EH (cell line): ENCODE data around the gene SAMD4A.
A peak's percentile ranks its signal among the peaks of the same experiment; 100 is the strongest.

Experiments used
- DNase-seq: peaks from one replicate; pipeline ENCODE4 v3.0.0-alpha.2; 2015; ENCODE audit warnings: low read depth

SAMD4A gene

GRCh38 chr14:54763761-54764160 is 196.8 kb downstream of the SAMD4A start:
- DNase-seq, result no peak

DNA sequence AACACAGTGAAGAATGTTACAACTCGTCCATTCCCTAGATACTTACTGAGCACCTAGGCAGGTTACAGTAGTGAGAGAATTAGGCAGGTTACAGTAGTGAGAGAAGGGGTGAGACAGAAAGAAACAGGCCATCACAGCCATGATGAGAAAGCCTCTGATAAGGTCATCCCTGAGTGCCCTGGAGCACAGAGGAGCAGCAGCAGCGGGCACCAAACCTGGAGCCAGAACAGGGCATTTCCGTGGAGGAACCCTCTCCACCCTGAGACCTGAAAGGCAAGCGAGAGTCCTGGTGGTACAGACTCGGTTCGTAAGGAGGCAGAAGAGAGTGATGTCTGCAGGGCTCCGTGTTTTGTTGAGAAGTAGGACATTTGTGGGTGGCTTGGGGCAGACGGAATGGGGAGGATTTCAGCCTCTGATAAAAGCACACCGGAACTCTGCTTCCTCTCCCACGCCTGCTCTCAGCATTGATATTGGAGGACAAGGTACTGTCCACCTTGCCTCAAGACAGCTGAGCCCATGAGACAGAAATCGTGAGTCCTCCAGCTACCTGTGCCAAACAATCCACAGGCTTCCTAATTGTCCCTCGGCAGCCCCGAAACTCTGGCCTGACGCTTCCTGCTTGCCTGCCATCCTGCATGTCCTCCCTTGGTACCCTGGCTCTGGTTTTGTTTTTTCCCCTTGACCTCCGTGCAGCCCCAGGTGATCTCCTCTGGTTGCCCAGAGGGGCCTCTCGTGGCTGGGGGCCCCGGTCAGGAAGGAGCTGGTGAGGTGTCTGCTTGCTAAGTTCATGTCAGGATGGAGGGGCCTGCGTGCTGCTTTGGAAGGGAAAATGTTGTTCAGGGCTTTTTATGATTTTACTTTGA is 199.6 kb downstream of the SAMD4A start:
- no peak for DNase-seq

GRCh38 chr14:54767139-54767431 is 200.2 kb downstream of the SAMD4A start:
- no peak for DNase-seq

- DNase-seq, result no peak
Observed at GRCh38 chr14:54767450-54767849, 200.5 kb downstream of the SAMD4A start.

- DNase-seq, result peak; percentile 61
Observed at GRCh38 chr14:54768501-54769129, 201.7 kb downstream of the SAMD4A start.

GRCh38 chr14:54769951-54770863 is 203.3 kb downstream of the SAMD4A start:
- no peak for DNase-seq

DNA sequence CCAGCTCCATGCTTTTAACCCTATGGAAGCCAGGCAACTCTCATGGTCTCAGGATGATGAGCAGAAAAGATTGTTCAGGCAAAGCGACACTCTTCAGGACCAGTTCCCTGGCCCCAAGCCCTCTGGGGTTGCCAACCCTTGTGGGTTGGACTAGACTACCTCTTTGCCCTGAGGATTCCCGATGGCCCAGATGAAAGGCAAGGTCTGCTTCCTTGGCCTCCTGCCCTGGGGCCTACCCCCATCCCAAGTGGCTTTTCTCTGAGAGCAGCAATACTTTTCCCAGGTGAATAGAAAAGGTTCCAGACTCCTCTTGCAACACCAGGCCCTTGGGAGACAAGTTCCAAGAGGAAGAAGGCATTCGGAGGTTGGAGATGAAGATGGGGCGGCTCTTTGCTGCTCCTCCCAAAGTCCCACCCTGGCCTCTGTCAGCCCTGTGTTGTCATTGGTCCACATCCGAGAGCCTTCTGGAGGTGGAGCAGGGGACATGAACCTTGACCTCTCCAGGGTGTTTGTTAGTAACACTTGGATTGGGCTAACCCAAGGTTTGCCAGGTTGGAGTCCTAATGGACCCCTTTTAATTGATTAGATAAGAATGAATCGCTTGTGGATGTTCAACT is 204.6 kb downstream of the SAMD4A start:
- no peak for DNase-seq

GRCh38 chr14:54772451-54772881 is 205.5 kb downstream of the SAMD4A start:
- peak; percentile 71 for DNase-seq

GRCh38 chr14:54773171-54774006 is 206.5 kb downstream of the SAMD4A start:
- peak; percentile 100 for DNase-seq

DNA sequence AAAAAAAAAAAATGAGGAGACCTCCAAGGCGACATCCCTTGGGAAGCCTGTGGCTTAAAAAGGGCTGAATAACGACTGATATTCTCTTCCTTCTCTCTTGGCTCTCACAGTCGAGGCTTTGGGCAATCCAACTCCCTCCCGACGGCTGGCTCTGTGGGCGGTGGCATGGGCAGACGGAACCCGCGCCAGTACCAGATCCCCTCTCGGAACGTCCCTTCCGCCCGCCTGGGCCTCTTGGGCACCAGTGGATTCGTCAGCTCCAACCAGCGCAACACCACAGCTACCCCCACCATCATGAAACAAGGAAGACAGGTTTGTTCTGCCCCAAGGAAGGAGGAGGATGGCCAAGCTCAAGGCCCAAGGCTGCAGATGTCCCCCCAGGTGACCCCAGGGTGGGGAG is 207.9 kb downstream of the SAMD4A start:
- DNase-seq, result no peak

DNA sequence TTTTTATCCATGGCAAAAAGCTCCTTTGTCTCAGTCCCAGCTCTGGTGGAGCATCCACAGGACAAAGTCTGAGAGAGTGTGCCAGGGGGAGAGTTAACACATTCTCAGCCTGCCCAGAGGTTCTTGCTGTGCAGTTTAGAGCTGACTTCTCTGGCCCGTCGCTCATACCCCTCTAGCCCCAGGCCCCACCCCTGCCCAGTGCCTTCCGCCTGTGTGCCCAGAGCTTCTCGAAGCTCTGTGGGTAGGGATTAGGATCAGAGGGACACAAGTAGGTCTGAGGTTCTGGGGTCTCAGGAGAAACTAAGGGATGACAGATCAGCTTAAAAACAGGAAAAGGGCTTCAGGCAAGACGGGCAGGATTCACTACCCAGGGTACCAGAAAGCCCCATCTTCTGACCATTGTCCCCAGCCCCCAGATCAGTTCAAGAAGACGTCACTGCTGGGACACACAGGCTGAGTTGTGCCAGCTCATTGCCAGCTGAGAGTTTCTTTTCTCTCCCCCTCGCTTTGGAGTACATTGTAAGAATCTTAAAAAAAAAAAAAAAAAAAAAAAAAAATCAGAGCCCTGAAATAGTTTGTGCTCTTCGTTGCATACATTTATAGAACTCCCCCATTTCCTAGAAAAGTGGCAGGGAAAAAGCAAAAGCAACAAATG is 208.7 kb downstream of the SAMD4A start:
- no peak for DNase-seq

DNA sequence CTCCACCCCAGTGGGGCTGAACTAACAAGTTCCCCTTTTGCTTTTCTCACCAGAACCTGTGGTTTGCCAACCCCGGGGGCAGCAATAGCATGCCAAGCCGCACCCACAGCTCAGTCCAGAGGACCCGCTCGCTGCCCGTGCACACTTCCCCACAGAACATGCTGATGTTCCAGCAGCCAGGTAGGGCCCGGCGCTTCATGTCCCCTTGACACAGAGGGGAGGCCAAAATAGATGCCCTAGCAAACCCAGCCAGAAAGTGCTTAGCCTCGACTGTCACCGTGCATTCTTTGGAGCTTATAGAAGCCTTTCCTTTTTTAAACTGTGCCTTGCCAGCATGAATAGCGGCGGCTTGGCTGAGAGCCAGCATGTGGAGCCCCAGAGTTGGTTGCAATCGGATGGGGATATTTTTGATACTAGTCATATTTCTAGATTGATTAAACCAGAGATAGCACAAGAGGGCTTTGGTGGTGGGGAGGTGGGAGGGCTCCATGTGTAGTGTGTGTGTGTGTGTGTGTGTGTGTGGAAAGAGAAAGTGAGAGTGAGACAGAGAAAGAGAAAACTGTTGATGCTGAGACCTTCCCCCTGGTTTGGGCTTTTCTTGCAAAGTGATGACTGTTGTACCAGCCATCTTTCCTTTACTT is 209.6 kb downstream of the SAMD4A start:
- DNase-seq, result peak; percentile 87

GRCh38 chr14:54777395-54777794 is 210.5 kb downstream of the SAMD4A start:
- no peak for DNase-seq

DNA sequence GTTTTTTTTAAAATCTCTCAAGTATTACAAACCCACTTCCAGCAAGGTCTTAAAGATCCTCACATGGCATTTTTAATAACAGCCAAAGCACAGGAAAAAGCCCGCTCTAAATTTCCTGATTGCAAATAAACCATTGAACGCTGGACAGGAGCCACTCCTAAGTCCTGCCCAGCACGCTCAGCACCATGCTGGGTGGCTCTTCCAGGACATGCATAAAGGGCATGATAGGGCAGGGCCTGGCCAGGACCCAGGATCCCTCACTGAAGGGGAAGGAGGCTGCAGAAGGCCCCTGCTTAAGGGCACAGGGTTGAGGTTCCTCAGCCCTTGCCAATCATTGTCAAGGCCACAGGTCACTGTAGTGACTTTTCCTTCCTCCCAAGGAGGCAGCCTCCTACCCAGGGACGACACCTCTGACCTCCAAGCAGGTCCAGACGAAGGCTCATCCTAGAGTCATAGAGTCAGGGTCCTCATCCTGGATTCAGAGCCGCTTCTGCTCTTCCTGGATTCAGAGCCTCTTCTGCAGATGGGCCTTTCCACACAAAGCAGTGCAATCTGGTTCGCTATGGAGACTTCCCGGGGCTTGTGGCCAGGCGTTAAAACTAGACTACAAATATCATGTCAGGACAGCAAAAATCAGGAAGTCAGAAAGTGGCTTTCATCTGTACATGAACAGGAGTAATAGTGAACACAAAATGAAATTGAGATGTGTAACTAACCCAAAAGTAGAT is 211.9 kb downstream of the SAMD4A start:
- no peak for DNase-seq

- DNase-seq, result no peak
Observed at GRCh38 chr14:54781080-54781479, 214.2 kb downstream of the SAMD4A start.

DNA sequence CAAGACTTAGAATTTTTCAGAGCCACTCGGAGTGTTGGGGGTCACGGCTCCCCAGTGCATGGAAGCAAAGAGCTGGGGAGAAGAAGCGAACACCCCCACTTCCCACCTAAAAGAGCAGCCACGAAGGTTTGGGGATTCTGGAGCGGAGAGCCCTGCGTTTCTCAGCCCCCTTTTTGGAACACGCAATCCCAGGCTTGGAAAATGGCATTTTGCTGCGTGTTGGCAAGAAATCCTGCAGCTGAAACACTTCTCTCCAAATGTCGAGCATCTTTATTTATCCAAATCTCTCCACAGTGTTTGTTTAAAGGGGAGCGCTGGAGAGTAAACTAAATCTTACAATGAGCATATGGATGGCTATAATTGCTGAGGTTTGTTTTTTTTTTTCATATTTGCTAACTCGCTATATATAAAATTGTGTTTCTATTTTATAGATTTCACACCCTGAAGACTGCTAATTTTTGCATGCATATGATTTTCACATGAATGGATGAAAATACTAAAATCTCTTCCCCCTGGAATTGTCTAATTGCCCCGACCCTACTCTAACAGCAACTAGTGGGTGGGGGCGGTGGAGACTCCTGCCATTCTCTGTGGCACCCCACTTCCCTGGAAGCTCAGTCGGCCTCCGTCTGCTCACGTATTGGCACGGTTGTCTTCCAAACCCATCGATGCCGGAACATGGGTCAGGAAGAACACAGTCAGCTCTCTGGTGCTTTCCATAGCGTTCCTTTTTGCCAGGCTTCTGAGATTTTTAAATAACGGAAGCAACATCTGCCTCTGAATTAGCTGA is 215.2 kb downstream of the SAMD4A start:
- no peak for DNase-seq

DNA sequence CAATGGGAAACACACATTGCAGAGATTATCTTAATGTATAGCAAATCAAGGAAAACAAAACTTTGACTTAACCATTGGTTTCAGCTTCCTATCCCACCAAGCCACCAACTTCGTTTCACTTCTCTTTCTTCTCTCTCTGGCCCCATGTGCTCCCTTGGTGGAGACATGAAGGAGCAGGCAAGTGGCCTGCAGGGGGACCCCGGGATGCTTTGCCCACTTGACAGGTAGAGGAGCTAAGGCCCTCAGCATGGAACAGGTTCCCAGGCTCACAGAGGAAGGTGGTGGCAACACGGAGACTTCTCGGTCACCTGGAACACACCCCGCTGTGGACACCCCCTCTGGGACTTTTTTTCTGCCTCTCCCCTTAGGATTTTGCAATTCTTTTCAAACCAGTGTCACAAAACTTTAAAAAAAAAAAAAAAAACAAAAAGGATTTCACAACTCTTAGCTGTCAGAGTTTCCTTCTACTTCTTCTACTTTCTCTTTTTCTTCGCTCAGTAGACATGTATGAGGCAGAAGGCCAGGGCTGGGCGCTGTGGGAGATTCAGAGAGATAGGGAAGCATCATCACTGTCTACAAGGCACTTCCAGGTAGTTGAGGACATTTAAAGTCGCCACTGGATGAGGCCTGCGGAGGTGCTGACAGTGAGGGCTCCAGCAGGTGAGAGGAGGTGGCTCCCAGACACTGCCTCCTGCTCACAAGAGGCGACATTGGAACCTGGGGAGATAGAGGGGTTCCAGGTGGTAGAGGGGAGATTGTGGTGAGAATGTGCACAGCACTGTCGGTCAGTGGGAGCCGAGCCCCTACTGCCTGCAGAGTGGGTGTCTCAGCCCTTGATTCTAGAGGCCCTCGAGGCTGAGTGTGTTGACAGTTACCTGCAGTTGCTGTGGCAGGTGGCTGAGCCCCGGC is 216.1 kb downstream of the SAMD4A start:
- no peak for DNase-seq

- DNase-seq, result no peak
Observed at GRCh38 chr14:54783660-54784015, 216.7 kb downstream of the SAMD4A start.
